K562 (cell line): ENCODE data around the gene ANAPC5. TPM values are rescaled to one million over a fixed set of nuclear protein-coding genes. Genes with fewer than 3 reads are reported as not detected.

Experiments
- ATAC-seq: fragments of 200-7000 bp; cut with Tn5 transposase; 3 replicates; pipeline ENCODE4 v1.9.1; 2020; ENCODE audit warnings: moderate library complexity
- BruUV-seq: library from RNA; stranded (reverse); fragments of 400-500 nt; replicated peaks from 2 replicates; lab custom pipeline; 2021; lab: Mats Ljungman, UMichigan
- CTCF ChIA-PET: fragments of 300-600 bp; formaldehyde crosslinking; extraction: SDS; loops from one replicate; lab custom pipeline; 2021; ENCODE audit warnings: low intra/inter-chr PET ratio; lab: Yijun Ruan, JAX
- POLR2A ChIA-PET: fragments of 300-600, 350-650 bp; sonication (Branson Sonifier 250); formaldehyde crosslinking; extraction: SDS; loops from one replicate; lab custom pipeline; 2021; ENCODE audit warnings: antibody characterized with exemption, inconsistent platforms; lab: Yijun Ruan, JAX
- DNase-seq, 4 experiments: peaks; one replicate each; pipeline versions ENCODE4 v3.0.0 to v3.0.0-alpha.2; 2011 to 2018; ENCODE audit warnings: low spot score in 3 of 4, mixed read lengths in 3 of 4; ENCODE audit errors: extremely low read depth in 1 of 4
- FAIRE-seq: peaks from 2 replicates; lab custom pipeline; 2011; peaks lifted over from hg19 to GRCh38; lab: Jason Lieb, UNC
- H2AFZ ChIP-seq: 2 replicates; pipeline ENCODE4 v1.6.0; 2011; ENCODE audit warnings: low read depth, low read length, control low read depth, inconsistent platforms
- H3K27ac ChIP-seq: fragments of 200-600 bp; 3 replicates; pipeline ENCODE4 v1.8.0; 2011; ENCODE audit warnings: low read depth, mild to moderate bottlenecking, control low read depth, inconsistent platforms, low read length, moderate library complexity, mixed read lengths; ENCODE audit errors: extremely low read depth
- H3K27me3 ChIP-seq, 2 experiments: fragments of 300-600 bp in 1 of 2; 2 replicates in 1 of 2; 3 replicates in 1 of 2; pipeline versions ENCODE4 v1.6.0 to v1.8.0; 2011; ENCODE audit warnings: inconsistent platforms in 2 of 2, low read length in 2 of 2, mild to moderate bottlenecking in 1 of 2, mixed read lengths in 1 of 2, moderate library complexity in 1 of 2; ENCODE audit not compliant: control insufficient read depth in 2 of 2, insufficient read depth in 2 of 2
- H3K36me3 ChIP-seq: fragments of 300-600 bp; 3 replicates; pipeline ENCODE4 v1.8.0; 2011; ENCODE audit warnings: mild to moderate bottlenecking, low read length, inconsistent platforms; ENCODE audit not compliant: control insufficient read depth, insufficient read depth
- H3K4me1 ChIP-seq, 2 experiments: fragments of 200-600 bp in 1 of 2; replicated peaks in 1 of 2; 2 replicates in 1 of 2; 3 replicates in 1 of 2; pipeline versions ENCODE4 v1.5.1 to v1.8.0; 2011; ENCODE audit warnings: inconsistent platforms in 2 of 2, low read length in 2 of 2, mild to moderate bottlenecking in 1 of 2, mixed read lengths in 1 of 2, moderate library complexity in 1 of 2; ENCODE audit not compliant: control insufficient read depth in 2 of 2, insufficient read depth in 2 of 2
- H3K4me2 ChIP-seq: 2 replicates; pipeline ENCODE4 v1.6.1; 2011; ENCODE audit warnings: low read length, control low read depth, inconsistent platforms, mixed read lengths; ENCODE audit not compliant: insufficient read depth
- H3K4me3 ChIP-seq: fragments of 200-600 bp; sonication (generic), shearing (Covaris generic); 2 replicates; pipeline ENCODE4 v1.5.1; 2016; ENCODE audit warnings: control low read depth, inconsistent platforms
- H3K79me2 ChIP-seq: fragments of 200-600 bp; 3 replicates; pipeline ENCODE4 v1.8.0; 2011; ENCODE audit warnings: low read length, inconsistent platforms; ENCODE audit not compliant: control insufficient read depth, insufficient read depth
- H3K9ac ChIP-seq, 2 experiments: 2 replicates each; pipeline versions ENCODE4 v1.6.0 to v1.6.1; 2011; ENCODE audit warnings: low read depth in 2 of 2, low read length in 2 of 2, control low read depth in 1 of 2, inconsistent platforms in 1 of 2, mild to moderate bottlenecking in 1 of 2, mixed read lengths in 1 of 2; ENCODE audit not compliant: insufficient read depth in 1 of 2
- H3K9me1 ChIP-seq: one replicate; pipeline ENCODE4 v1.6.0; 2011; ENCODE audit warnings: inconsistent platforms, mild to moderate bottlenecking, low read length, moderate library complexity; ENCODE audit not compliant: control insufficient read depth, insufficient read depth
- H3K9me3 ChIP-seq: replicated peaks from 2 replicates; pipeline ENCODE4 v1.5.1; 2011; ENCODE audit warnings: low read depth, low read length, inconsistent platforms; ENCODE audit not compliant: control insufficient read depth, insufficient read depth
- H4K20me1 ChIP-seq: replicated peaks from 2 replicates; pipeline ENCODE4 v1.6.1; 2011; ENCODE audit warnings: low read length, inconsistent platforms, mixed read lengths; ENCODE audit not compliant: control insufficient read depth, insufficient read depth
- C11orf30 ChIP-seq: fragments of 450-650 bp; IDR thresholded peaks from 2 replicates; pipeline ENCODE4 v1.6.1; 2016; ENCODE audit warnings: low read depth, mild to moderate bottlenecking
- ESRRA ChIP-seq: fragments of 450-650 bp; IDR thresholded peaks from 2 replicates; pipeline ENCODE4 v1.6.1; 2014; ENCODE audit warnings: low read depth, mild to moderate bottlenecking, moderate library complexity, borderline replicate concordance
- HMBOX1 ChIP-seq: sonication (generic); IDR thresholded peaks from 2 replicates; pipeline ENCODE4 v1.6.1; 2016
- KDM2B ChIP-seq: fragments of 250-450 bp; sonication (Bioruptor Pico); IDR thresholded peaks from 2 replicates; pipeline ENCODE4 v1.8.0; 2021; ENCODE audit warnings: mild to moderate bottlenecking, moderate library complexity
- MAFF ChIP-seq: IDR thresholded peaks from 2 replicates; pipeline ENCODE4 v1.6.1; 2012; ENCODE audit warnings: low read length, improper control_type of control experiment
- ZNF316 ChIP-seq: fragments of 450-650 bp; IDR thresholded peaks from 2 replicates; pipeline ENCODE4 v1.6.1; 2016
- WGBS: fragments of 100-300 bp; shearing (Covaris generic); methylation state at CpG from one replicate; pipeline ENCODE4 v1.1.6; 2016; ENCODE audit warnings: low coverage, mixed read lengths; ENCODE audit not compliant: insufficient coverage; ENCODE audit errors: missing lambda C conversion rate; 5-methylcytosine and 5-hydroxymethylcytosine counted together
- in situ Hi-C: fragments of 300-500 bp; cut with MboI; formaldehyde crosslinking; loops from 4 replicates; pipeline ENCODE4 v1.15.0; 2018; ENCODE audit warnings: inconsistent platforms, mixed read lengths
- intact Hi-C: fragments of 100-400 bp; cut with micrococcal nuclease; formaldehyde crosslinking; loops from 2 replicates; pipeline ENCODE4 v1.14.2; 2022
- polyA plus RNA-seq, 8 experiments: library from polyadenylated mRNA; depleted of rRNA in 4 of 8; stranded (reverse) in 5 of 8; unstranded in 3 of 8; fragments of >200 nt; fragmentation: Nextera tagmentation in 2 of 8; fragmentation: Illumina TruSeq in 1 of 8; extraction: Ambion mirVana in 2 of 8; extraction: Trizol in 1 of 8; gene quantifications; 2 replicates each; pipeline versions ENCODE4 v1.2.1 to v1.2.3, GENCODE V29; 2011 to 2014; ENCODE audit warnings: inconsistent platforms in 1 of 8, missing spikeins in 1 of 8
- total RNA-seq, 7 experiments: library from RNA; depleted of rRNA in 6 of 7; stranded (reverse); fragments of >200 nt in 6 of 7; fragmentation: Illumina TruSeq in 2 of 7; extraction: Trizol in 2 of 7; gene quantifications; 2 replicates each; pipeline versions ENCODE4 v1.2.1 to v1.2.3, GENCODE V29; 2011 to 2021; ENCODE audit warnings: low replicate concordance in 1 of 7

Gene ANAPC5
- total and polyA plus RNA-seq, 9 of the 15 experiments (the other 6 are each of a cell fraction or from before 2014, with no cell fraction given) = 136 to 315 (median 197) TPM

DNA sequence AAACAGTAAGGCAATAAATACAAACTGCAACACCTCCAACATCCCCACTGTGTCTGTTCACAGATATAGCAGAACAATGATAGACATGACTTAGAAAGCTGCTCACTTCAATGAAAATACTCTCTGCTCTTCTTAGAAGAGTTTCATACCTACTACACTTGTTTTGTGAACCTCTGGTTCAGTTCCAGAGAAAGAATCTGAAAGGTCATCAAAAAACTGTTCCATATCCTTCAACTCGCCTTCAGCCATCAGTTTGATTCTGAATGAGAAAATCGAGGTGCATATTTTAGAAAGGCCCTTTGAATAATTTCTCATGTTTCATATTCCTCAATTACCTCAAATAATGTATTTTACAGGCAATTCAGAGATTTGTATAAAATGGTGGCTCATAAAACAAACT is 5.5 kb downstream of the ANAPC5 start:
- ChIA-PET CTCF (no interaction called here), POLR2A (interaction anchor here (0.9 to 1.5 kb wide), 2 partner anchors 10 to 17 kb away, joined by 3 to 5 read pairs; no protein-coding TSS in a partner anchor)
- WGBS = 54% methylated on average over 2 of the region's 2 CpGs
- peaks cover 0 to 3% of the 10 kb centered on the region in 2 experiments; a peak in 2 of 5 replicates for H3K4me1 ChIP-seq
- no peak overlapping the region for H3K4me3 ChIP-seq
- H3K27me3 ChIP-seq = no peaks in the 10 kb centered on the region
- no peak overlapping the region for H3K4me2 ChIP-seq
- peaks cover 73% of the 10 kb centered on the region for H3K79me2 ChIP-seq
- H3K9ac ChIP-seq = no peak overlapping the region
- no peak for DNase-seq
- no peak for FAIRE-seq
- BruUV-seq = no TSS peak
- intact Hi-C loops = no loop called here
- peaks cover 73% of the 10 kb centered on the region for H3K36me3 ChIP-seq
- no peak overlapping the region for H2AFZ ChIP-seq
- TF ChIP-seq ZNF316 (peak; percentile 62), ESRRA (no peak), KDM2B (no peak), C11orf30 (peak; percentile 46; the same call in 1 of the 2 replicates), HMBOX1 (no peak), MAFF (0 out of 2 replicates have a peak, but pooled peaks have one; percentile 28)
- no peaks in the 10 kb centered on the region; the same call in 1 of the 2 replicates for H4K20me1 ChIP-seq
- no peak overlapping the region for H3K27ac ChIP-seq
- ATAC-seq = no peak
- no peaks in the 10 kb centered on the region for H3K9me1 ChIP-seq
- H3K9me3 ChIP-seq = no peaks in the 10 kb centered on the region
- in situ Hi-C loops = no loop called here
